ENCODE measurements around the gene AIG1. TPM values are rescaled to one million over a fixed set of nuclear protein-coding genes. Genes with fewer than 3 reads are reported as not detected.

The AIG1 gene
- total and polyA plus RNA-seq, 2 of the 13 experiments (the other 11 are each of a cell fraction or from before 2014, with no cell fraction given), result 115 to 197 TPM

- TF ChIP-seq THYN1 (CRISPR knock-in tag; IDR thresholded peaks at IDR 0.05; ENCODE audit: borderline replicate concordance, low read depth) (no peak; the same call in 1 of the 2 replicates), HOMEZ (CRISPR knock-in tag; IDR thresholded peaks at IDR 0.05; ENCODE audit: low read depth) (peak; percentile 53), LBX2 (CRISPR knock-in tag; IDR thresholded peaks at IDR 0.05; ENCODE audit: borderline replicate concordance) (0 out of 2 replicates have a peak, but pooled peaks have one; percentile 58), ZHX2 (IDR thresholded peaks at IDR 0.05; ENCODE audit: low read depth) (peak; percentile 99), ZHX2 (CRISPR knock-in tag; IDR thresholded peaks at IDR 0.05; ENCODE audit: borderline replicate concordance) (no peak; the same call in 1 of the 2 replicates), ZNF547 (CRISPR knock-in tag; IDR thresholded peaks at IDR 0.05) (peak; percentile 24; the same call in 1 of the 2 replicates), NFIB (CRISPR knock-in tag; IDR thresholded peaks at IDR 0.05; ENCODE audit: borderline replicate concordance) (no peak), ZMYM3 (CRISPR knock-in tag; IDR thresholded peaks at IDR 0.05) (no peak; the same call in 1 of the 2 replicates), ZBTB2 (CRISPR knock-in tag; IDR thresholded peaks at IDR 0.05; ENCODE audit: low read depth) (no peak), THAP7 (CRISPR knock-in tag; IDR thresholded peaks at IDR 0.05) (peak; percentile 44; the same call in 1 of the 2 replicates), HDAC2 (CRISPR knock-in tag; IDR thresholded peaks at IDR 0.05) (peak; percentile 75; the same call in 1 of the 2 replicates), ZNF350 (CRISPR knock-in tag; IDR thresholded peaks at IDR 0.05; ENCODE audit: borderline replicate concordance, low read depth) (peak; percentile 86), ZNF10 (CRISPR knock-in tag; IDR thresholded peaks at IDR 0.05; ENCODE audit: borderline replicate concordance, low read depth) (no peak), SP5 (CRISPR knock-in tag; IDR thresholded peaks at IDR 0.05; ENCODE audit: borderline replicate concordance, low read depth) (peak; percentile 94), NFYB (CRISPR knock-in tag; IDR thresholded peaks at IDR 0.05) (peak; percentile 48), RFX5 (IDR thresholded peaks at IDR 0.05; ENCODE audit: low read depth, low read length) (peak; percentile 42; the same call in 1 of the 2 replicates), ZNF331 (CRISPR knock-in tag; IDR thresholded peaks at IDR 0.05) (peak; percentile 70; the same call in 1 of the 2 replicates), FOXO1 (CRISPR knock-in tag; IDR thresholded peaks at IDR 0.05) (peak; percentile 61; the same call in 1 of the 2 replicates), ZBTB21 (CRISPR knock-in tag; IDR thresholded peaks at IDR 0.05) (peak; percentile 99), ZNF282 (IDR thresholded peaks at IDR 0.05; ENCODE audit: partially characterized antibody) (no peak), HDAC1 (CRISPR knock-in tag; IDR thresholded peaks at IDR 0.05) (peak; percentile 87)
Measured at GRCh38 chr6:143060354-143060805, 309 bp upstream of the AIG1 start (continued).

All from HepG2 (cell line).